Stimulated activated CD8-positive, alpha-beta memory T cell treated with anti-CD3 and anti-CD28 coated beads, Interleukin-7, amount 100 ng/mL, for 4 hours (primary cell): Measurements from ENCODE around the gene ABHD12.

Source experiments
- DNase-seq, 2 donors: peaks; one replicate each; pipeline ENCODE4 v3.0.0-alpha.2; 2020; ENCODE audit warnings: low read depth in 2 of 2

Gene ABHD12

DNA sequence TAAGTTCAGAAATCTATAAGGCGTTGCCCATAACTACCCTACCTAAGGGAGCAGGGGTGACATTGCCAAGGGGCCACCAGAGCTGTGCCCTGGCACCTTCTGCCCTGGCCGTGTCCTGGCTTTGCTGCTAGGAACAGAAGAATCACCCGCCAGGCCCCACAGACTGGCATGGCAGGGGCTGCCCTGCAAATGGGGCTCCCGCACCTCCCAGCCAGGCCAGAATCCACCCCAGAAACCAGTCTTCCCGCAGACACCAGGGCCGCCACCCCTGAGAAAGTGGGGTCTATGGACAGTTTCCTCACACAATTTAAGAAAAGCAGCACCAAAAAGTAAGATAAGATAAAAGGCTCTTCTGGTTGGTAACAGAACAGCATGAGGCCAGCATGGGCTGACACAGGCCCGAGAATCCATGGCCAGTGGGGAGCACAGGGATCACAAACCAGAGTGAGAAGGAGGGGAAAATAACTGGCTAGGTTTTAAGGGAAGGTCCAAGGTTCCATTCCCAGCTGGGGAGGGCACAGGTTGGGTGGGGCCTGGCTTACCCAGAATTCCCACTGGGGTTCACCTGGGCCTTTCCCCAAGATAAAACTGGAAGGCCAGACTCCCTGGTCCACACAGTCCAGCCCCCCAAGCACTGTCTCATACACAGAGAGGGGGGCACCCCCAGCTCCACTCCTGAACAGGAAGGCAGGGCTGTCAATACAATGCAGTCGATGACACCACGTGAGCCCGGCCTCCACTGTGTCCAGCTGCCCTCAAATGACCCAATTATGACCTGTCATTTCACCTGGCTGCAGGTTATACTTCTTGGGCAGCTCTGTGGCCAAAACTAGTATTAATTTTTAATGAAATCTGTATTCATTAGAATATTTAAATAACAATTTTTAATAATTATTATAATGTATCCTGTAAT lies 83.4 kb downstream of the ABHD12 start:
- no peak for DNase-seq

DNA sequence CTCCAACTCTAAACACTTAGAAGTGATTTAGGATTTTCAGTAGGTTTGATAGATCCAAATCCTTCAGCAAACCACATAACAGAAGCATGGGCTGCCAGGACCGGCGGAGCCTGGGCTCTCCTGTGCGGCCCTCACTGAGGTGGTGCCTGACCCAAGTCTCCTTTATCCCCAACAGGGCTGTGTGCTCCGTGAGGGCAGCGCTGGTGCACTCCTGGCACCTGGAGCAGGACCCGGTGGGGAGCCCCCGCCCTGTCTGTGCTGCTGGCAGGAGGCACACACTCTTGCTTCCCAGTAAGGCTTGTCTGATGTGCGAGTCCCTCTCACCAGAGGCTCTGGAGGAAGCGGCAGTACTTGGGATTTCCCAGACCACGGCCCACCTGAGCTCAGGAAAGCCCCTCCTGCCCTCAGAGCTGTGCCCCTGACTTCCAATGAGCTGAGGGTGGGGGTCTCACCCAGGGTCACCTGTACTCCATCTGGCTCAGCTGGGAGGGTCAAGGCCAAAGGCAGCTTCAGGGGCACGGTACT lies 86.5 kb downstream of the ABHD12 start:
- no peak for DNase-seq

DNA sequence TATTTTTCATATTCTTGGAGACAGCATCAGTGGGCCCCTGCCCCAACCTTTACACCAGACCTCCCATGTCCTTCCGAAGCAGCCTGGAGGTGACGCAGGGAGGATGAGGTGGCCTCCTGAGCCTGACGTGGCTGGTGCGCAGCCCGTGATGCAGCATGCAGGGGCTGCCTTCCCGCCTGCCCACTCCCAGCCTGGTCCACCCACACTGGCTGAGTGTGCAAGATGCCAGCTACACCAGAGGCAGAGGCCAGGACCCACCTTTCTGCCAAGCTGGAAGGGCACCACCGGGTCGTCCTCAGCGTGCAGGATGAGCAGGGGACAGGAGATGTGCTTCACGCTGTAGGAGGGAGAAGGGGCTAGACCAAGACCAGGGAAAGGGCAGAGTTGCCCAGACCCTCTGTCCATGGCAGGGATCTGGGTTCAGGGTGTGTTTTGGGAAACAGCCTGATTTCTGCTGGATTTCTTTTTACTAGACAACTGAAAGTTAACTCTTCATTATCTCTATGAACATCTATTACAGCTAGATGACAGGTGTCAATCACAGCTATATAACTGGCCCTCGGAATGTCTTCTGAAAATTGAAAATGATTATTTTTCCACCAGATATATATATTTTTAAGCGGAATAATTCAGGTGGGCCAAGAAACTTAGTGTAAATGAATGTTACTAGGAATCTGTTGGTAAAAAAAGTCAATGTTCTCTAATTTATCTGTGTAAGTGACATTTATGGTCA lies 87.2 kb downstream of the ABHD12 start:
- DNase-seq: no peak

DNA sequence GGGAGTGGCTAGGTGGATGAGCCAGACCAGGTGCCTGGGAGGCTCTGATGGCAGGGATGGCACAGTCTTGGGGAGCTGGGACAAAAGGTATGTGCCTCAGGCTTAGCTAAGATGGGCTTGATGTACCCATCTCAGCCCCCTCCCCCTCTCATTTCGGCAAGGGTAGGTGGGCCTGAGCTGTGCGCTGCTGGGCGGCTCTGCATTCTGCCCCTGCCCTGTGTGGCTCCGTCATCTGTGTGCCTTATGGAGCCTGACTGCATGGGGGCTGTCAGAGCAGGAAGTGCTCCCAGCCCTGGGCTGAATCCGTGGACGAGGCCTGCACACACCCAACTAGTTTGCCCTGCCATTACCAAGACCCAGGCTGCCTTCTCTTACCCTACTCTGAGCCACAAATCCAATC lies 88.0 kb downstream of the ABHD12 start:
- DNase-seq: no peak

DNA sequence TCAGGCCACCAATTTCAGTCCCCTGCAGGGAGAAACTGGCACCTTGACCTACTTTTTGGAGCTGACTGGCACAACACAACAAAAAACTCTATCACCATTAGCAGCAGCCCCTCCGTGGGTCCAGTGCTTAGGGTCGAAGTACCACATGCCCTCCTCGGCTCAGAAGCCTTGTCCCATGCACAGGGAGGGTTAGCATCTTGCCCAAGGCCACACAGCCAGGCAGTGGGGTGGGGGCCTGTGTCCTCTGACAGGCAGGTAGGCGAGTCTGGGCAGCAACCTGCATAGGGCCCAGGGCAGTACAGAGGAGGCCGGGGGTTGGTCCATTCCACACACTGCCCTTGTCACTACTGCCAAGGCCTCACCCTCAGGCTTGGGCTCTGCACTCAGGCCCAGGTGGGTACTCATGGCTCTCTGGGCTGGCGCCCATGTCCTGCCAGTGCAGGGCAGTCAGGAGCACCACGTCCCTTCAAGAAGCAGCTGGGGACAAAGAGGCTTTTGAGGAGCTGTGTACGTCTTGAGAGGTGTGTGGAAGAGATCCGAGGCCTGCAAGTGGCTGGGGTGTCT lies 89.2 kb downstream of the ABHD12 start:
- DNase-seq: no peak

DNA sequence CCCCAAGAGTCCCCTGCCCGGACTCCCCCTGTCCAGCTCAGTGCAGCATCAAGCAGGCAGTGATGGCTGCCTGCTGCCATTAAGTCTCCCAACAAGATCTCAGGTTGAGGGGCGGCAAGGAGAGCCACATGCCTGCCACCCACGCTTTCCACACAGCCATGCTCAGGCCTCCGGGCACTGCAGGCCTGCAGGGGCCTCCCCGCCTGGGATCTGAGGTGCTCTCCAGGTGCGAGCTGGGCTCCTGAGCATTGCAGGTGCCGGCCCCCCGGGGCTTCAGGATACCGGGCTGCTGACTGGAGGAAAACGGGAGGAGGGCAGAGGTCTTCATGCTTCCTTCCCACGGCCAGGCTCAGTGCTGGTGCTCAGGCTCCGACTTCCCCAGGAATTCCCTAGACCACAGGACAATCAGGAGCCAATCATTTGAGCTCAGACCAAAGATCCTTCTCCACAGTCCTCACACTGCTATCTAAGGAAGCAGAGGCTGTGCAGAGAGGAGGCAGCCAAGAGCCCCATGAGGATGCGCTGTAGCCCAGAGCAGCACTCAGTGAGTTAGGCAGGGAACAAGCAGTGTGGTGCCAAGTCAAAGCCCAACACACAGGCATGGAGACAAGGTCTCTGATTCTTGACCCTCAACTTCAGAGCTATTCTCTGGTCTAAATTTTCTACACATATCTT lies 90.0 kb downstream of the ABHD12 start:
- DNase-seq: no peak

DNA sequence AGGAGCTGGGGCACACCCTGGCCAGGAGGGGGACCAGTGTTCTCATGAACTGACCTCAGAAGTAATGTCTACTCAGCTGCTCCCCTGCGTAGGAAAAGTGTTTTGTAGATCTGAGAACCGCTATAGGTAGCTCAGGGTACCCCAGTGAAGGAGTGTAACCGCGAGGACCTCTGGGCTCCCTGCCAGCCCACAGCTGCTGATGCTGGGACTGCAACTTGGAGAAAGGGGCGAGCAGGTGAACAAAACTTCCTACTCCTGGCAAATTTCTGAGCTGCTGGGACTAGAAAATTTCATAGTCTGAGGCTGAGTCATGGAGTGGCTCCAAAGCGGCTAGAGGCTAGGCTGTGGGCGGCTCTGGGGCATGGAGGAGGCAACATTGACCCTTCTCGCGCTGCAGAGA lies 90.8 kb downstream of the ABHD12 start:
- no peak for DNase-seq

DNA sequence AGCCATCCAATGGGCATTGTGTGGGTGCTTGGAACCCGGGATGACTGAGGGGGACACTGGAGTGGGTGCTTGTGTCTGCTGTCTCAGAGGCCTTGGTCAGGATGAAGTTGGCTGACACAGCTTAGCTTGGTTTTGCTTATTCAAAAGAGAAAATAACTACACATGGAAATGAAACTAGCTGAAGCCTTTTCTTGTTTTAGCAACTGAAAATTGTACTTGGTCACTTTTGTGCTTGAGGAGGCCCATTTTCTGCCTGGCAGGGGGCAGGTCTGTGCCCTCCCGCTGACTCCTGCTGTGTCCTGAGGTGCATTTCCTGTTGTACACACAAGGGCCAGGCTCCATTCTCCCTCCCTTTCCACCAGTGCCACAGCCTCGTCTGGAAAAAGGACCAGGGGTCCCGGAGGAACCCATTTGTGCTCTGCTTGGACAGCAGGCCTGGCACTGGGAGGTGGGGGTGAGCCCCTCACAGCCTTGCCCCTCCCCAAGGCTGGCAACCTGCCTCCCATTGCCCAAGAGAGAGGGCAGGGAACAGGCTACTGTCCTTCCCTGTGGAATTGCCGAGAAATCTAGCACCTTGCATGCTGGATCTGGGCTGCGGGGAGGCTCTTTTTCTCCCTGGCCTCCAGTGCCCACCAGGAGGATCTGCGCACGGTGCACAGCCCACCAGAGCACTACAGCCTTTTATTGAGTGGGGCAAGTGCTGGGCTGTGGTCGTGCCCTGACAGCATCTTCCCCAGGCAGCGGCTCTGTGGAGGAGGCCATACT lies 93.3 kb downstream of the ABHD12 start:
- no peak for DNase-seq

DNA sequence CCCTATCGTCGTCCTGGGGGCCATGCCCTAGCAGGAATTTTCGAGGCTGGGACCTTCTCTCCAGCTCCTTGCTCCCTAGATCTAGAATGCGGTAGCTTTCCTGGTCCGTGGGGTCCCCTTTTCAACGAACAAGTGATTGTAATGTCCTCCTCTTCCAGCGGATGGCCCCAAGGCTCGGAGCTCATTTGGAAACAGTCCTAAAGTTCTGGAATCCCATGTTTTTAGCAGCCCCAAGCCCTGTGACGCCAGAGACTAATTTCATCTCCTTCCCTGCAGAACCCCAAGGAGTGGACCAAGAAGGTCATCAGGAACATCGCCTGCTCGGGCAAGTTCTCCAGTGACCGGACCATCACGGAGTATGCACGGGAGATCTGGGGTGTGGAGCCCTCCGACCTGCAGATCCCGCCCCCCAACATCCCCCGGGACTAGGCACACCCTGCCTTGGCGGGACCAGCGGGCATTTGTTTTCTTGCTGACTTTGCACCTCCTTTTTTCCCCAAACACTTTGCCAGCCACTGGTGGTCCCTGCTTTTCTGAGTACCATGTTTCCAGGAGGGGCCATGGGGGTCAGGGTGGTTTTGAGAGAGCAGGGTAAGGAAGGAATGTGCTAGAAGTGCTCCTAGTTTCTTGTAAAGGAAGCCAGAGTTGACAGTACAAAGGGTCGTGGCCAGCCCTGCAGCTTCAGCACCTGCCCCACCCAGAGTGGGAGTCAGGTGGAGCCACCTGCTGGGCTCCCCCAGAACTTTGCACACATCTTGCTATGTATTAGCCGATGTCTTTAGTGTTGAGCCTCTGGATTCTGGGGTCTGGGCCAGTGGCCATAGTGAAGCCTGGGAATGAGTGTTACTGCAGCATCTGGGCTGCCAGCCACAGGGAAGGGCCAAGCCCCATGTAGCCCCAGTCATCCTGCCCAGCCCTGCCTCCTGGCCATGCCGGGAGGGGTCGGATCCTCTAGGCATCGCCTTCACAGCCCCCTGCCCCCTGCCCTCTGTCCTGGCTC lies 94.2 kb downstream of the ABHD12 start:
- no peak for DNase-seq

DNA sequence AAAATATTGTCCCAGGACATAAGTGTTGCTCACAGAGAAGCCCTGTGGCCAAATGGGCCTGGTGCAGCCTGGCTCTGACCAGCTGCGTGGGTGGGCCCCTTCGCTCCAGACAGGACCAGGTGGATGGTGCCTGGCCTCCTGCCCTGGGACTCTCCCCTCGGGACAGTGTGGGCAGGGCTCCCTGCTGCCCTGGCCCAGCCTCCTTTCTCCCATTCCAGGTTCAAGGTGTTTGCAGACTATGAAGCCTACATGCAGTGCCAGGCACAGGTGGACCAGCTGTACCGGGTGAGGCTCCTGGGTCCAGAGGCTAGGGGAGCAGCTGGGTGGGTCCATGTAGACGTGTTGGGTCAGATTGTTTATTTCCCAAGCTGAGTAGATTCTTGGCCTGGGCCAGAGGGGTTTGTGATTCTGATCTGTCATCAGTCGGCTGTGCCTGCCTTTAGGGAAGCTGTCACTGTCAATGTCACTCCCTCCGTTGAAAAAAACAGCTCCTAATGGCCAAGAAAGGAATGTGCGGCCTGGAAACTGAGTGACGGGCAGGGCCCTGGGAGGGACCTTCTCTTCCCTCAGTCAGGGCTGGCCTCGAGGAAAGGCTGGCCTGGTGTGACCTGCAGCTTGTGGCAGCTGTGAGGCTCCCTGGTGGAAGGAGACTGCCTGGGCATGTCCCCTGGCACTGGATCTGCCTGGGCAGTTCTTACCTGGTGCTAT lies 95.1 kb downstream of the ABHD12 start:
- DNase-seq: no peak

DNA sequence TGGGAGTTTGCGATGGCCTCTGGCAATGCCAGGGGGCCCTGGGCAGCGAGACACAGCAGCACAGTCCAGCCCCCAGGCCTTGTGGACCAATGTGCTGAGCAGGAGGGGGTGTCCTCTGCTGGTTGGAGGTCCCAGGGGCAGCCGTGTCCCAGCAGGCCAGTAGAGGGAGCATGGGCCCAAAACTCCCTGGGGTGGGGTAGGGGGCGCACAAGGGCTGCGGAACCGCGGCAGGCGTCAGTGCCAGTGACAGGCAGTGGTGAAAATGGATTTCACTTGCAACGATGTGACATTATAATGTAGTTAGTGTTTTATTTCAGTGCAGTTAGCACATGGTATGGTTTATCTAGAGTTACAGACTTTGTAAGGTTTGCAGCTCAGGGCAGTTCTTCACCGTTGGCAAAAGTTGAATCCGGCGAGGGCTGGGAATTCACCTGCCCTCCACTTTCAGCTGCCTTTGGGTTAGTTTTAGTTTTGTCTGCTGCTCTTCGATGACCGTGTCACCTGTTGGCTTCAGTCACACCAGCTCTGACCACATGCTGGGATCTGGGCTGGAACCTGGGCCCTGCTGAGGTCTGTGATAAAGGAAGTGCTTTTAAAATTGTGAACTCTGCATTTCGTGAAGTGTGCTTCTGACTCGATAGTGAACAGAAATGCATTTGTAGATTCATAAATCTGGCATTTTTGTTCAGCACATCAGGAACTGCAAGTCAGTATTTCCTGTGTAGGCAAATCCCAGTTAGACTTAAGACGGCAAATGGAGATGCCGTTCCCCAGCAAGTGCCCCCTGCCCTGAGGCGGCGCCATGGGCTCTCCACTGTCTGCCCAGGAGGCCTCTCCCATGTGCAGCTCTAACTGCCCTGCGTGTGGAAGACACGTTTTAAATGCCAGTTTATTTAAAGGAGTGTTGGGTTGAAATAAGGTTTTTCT lies 95.9 kb downstream of the ABHD12 start:
- peak; percentile 21 to 32 for DNase-seq

DNA sequence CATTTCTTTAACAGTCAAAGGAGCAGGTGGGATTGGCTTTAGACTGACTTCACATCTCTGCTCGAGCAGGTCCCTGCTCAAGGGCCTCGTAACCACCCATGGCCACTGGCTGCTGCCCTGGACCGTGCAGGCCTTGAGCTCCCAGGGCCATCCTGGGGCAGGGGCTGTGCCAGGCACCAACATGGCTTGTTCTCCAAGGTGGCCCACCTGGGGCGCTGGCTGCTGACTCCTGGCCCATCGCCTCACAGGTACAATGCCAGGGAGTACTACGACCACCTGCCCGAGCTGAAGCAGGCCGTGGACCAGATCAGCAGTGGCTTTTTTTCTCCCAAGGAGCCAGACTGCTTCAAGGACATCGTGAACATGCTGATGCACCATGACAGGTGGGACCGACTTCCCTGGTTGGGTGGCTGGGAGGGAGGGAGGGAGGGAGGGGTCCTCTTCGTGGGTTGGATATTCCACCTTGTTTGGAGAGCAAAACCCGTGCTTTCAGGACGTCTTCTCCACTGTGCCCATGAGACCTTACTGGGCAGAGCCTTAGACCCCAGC lies 96.7 kb downstream of the ABHD12 start:
- no peak for DNase-seq

DNA sequence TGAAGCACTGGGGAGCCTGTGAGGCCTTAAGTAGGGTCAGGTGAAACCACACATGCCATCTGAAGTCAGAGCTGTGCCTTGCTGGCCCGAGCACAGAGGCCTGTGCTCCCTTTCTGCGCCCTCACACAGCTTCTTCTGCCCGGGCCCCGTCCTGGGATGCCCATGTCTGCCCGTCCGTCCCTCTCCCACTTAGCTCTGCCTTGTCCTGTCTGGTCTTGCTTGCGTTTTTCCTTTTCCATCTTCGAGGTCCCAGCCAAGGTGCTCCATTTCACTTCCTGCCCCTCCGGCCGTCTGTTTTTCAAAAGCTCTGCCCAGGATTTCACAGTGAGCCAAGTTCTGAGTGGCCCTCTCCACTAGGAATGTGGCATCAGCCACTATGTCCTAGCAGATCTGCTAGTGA lies 97.1 kb downstream of the ABHD12 start:
- no peak for DNase-seq

DNA sequence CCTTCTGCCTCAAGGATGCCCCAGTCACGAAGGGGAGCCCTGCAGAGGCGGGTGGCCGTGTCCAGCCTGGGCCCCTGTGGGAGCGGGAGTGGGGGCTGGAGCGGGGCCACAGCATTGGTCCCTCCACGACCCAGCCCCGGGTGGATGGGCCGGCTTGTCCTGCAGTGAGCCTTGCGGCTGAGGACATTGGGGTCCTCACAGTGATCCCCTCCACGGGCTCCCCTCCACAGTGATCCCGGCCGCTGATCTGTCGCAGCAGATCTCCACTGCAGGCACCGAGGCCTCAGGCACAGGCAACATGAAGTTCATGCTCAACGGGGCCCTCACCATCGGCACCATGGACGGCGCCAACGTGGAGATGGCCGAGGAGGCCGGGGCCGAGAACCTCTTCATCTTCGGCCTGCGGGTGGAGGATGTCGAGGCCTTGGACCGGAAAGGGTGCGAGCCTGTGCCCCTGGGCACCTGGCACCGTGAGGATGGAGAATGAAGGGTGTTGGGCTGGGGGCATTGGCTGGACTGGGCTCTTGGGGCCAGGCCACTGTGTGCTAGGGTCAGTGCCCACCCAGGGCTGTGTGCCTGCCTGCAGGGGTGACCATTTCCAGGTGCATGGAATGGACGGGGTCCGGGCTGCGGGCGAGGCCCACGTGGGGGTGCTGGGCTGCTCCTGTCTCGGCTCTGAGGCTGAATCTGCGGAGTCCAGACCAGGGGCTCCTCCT lies 98.3 kb downstream of the ABHD12 start:
- DNase-seq: no peak

DNA sequence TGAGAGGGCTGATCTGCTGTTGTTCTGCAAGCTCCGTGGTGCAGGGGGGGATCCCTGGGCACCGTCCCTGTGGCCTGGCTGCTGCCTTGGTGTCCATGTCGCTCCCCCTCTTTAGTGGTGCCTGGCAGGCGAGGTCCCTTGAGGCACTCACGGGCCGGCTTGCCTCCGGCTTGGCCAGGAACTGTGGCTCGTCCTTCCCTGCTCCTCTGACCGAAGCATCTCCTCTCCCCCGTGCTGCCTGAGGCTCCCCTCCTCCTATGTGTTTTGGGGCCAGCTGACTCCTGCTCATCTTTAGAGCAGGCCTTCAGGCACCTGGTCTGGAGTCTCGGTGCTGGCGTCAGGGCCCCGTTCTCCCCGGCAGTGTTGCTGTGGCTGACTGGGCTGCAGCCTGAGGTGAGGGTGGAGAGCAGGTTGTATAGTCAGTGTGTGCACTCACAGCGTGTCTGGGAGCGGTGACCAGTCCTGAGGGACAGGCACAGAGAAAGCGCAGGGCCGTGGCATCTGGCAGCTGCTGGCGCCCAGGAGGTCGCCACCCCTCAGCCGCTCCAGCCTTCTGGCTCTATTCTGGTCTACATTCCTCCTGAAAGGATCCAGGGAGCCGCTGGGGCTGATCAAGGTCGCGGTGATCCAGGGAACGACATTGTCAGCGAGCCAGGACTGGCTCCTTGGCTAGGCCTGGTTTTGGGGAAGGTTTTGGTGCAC lies 99.1 kb downstream of the ABHD12 start:
- no peak for DNase-seq

DNA sequence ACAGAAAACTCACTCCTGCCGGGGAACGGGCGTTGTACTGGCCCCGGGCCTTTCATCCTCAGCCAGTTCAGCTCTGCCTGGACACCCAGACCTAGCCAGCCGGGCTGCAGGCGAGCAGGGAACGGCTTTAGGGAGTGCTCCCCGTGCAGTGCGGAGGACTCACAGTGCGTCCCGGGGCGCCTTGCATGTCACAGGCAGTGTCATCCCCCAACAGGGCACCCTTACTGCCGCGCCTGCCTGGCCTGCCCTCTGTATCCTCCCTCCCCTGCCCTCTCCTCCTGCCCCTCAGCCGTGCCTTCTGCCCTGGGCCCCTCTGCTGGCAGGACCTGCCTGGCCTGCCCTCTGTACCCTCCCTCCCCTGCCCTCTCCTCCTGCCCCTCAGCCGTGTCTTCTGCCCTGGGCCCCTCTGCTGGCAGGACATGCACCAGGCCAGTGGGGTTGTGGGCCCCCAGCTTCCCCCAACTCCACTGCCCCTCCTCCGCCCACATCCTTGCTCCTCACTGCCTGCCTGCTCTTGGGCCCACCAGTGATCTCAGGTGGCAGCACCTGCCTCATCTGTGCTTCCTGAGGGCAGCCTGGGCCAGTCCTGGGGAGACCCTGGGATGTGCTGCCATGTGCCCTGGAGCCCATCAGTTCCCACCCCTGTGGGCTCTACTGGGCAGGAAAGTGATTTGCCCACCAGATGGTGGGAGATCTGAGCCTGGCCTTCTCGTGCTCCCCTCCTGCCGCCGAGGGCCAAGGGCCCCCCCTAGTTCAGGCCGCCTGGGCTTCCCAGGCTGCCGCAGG lies 99.8 kb downstream of the ABHD12 start:
- DNase-seq: no peak
